GM21723 (cell line): ENCODE data around the gene BTBD18.

ENCODE experiments used
- ATAC-seq: cut with Tn5 transposase; IDR thresholded peaks from one replicate; pipeline ENCODE4 v1.9.1; 2021; ENCODE audit warnings: mild to moderate bottlenecking, moderate library complexity; ENCODE audit not compliant: unreplicated experiment

The BTBD18 gene

DNA sequence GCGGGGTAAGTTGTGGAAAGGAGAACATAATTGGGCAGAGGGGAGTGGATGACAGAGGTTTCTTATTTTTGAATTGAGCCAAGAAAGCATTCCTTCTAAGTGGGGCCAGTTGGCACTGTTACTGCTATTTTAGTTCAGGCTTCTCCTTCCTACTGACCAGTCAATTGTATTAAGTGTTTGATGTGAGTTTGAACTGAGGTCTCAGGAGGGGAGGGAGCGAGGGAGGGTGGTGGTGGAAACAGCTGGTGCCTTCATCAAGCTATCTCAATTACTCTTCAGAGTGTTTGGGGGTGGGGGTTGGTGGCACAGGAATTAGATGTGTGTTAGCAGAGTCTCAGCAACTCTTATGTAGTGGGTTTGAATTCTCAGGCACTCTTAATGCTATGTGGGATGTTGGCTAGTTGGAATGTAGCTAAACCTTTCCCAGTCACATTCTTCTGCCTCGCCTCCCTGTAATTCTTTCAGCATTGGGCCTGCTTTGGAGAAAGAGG, 24.5 kb upstream of the BTBD18 start:
- no peak for ATAC-seq

- no peak for ATAC-seq
Observed at GRCh38 chr11:57775491-57775890, 23.9 kb upstream of the BTBD18 start.

GRCh38 chr11:57773026-57773598, 21.5 kb upstream of the BTBD18 start:
- no peak for ATAC-seq

- no peak for ATAC-seq
Observed at GRCh38 chr11:57772562-57772961, 20.9 kb upstream of the BTBD18 start.

DNA sequence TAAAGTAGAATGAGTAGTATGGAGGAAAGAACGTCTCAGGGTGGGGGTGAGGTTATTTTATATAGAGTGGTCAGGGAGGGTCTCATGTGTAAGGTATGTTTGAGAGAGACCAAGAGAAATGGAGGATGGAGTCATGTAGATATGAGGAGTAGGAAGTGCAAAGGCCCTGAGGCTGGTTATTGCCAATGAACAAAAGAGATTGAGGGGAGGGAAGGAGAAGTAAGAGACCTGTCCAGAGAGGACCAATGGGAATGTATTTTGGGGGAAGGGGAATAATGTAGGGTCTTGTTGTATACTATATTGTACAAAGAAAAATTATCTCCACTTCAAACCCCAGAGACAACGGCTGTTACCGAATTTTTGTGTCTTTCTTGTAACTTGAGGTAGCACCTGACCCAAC, 19.7 kb upstream of the BTBD18 start:
- no peak for ATAC-seq

DNA sequence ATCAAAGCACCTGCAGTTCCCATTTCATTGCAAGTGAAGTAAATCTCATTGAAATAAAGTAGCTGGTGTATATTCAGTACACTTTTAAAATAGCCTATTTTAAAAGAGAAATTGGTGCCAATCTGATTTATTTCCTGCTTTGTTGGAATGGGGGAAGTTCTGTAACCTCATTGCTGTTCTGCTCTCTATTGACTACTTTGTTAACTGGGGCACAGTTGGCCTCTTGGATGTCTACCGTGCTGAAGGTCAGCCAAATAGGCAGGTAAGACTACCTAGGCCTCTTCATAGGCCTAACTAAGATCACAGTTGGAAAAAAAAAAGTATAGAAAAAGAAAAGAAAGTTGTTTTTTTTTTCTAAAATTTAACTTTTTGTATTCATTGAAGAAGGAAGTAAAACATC, 19.2 kb upstream of the BTBD18 start:
- no peak for ATAC-seq

DNA sequence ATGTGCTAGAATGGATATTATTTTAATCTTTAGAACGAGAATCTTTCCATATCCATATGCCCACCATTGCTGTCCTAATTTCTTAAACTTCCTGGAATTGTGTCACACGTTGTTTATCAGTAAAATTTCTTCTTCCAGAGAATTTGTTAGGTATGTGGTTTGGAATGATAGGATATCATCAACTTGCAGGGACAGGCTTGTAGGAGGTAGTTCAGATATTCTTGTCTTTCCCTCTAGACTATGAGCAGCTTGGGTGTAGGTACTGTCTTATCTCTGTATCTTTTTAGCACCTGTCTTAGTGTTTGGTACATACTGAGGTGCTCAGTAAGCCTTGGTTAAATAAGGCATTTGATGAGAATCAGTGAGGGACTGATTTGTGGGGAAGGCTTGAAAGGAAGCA, 13.4 kb upstream of the BTBD18 start:
- no peak for ATAC-seq

DNA sequence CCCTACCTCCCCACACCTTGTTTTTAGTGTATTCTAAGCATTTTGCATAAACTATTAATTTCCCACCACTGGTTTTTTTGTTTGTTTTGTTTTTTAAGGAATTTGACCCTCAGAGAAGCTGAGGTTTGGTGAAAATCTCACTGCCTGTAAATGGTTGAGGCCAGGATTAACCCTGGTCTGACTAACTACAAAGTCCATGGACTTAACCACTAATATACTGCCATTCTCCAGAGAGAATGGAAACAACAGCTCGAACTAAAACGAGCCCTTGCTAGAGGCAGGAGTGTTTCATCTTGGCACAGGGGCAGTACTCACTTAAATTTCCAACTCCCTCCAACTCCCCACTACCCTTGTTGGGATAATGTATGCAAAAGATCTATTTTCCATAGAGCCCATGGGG, 12.9 kb upstream of the BTBD18 start:
- ATAC-seq = no peak

DNA sequence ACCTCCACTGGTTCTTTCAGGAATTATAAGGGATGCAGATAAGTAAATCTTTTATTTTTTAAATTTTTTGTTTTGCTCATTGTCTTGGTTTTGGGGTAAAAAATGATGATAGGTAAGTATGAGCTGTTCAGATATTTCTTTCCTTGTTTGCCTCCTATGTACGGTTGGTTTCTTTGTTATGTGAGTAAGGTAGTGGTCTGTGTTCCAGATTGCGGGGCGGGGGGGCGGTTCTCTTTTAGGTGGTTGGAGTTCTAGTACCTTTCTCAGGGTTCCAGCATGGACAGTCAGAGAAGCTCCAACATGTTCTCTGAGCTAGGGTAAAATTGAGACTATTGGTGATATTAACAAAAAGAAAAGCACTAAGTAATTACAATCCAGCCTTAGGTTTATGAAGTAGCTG, 12.4 kb upstream of the BTBD18 start:
- ATAC-seq = no peak

DNA sequence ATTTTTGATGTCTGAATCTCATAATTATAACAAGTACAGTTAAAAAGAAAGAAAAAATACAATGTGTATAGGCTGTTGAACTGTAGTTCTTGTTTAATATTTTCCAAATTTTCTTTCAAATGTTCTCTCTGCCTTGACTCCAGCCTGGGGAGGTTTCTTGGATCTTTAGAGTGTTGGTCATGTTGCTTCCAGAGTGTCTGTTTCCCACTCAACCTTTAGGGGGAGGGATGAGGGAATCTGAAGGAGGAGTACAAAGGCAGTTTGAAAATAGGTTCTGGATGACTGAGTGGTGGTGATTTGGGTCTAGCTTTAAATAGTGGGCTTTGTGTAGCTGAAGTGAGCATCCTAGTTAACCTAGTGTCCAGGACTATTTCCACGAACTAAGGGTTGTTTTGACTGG, 11.9 kb upstream of the BTBD18 start:
- ATAC-seq = no peak

GRCh38 chr11:57762235-57762861, 10.7 kb upstream of the BTBD18 start:
- no peak for ATAC-seq

GRCh38 chr11:57761301-57762234, 9.9 kb upstream of the BTBD18 start, which contains the start of gene CTNND1:
Gene CTNND1, plus strand, starts transcription at chr11:57761802. Its CDS starts 29,677 bp downstream, at chr11:57791479.
- peak; percentile 94 for ATAC-seq

GRCh38 chr11:57758174-57758573, 6.6 kb upstream of the BTBD18 start:
- no peak for ATAC-seq

DNA sequence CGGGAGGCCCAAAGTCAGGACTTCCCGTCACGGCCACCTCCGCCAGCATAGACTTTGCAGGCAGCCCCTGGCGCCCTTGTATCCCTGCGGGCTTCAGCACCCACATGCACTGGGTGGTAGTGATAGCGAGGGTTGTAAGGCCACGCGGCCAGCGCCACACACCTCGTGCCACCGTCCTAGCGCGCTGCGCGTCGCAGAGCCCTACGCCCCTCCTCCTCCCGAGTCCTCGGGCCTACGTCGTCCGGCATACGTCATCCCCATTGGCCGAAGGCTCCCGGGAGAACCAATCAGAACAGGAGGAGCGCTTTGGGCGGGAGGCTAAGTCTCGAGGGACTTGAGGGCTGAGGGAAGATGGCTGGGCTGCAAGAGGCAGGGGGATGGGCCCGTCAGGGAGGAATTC, 1.3 kb upstream of the BTBD18 start:
- no peak for ATAC-seq

DNA sequence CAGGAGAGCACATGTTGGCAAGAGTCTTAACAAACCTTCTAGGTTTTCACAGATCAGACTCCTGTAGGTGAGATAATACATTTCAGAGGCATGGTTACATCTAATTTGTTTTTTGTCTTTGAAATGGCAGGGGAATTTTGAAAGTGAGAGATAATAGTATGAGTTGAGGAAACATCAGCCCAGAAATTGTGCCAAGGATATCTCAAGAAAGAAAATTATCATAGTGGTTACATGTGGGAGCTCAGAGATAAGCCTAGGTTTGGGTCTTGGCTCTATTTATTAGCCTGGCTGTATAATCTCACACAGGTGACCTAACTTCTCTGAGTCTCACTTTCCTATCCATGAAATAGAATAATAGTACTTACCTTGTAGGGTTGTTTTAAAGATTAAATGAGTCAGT, 443 bp downstream of the BTBD18 start:
- no peak for ATAC-seq

DNA sequence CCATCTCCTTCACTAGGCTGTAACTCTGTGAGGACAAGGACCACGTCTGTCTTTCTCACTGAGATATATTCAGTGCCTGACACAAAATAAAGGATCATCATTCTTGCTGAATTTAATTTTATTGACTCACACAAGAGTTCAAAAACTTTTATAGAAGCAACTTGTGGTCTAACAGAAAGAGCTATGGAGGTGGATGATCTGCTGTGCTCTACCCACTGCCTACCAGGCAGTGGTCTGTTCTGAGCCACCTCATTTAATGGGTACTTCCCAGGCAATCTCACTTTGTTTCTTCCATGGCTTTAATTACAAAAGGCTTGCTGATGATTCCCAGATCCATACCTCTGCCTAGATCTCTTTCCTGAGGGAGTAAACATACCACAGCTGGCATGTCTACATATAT, 4.7 kb downstream of the BTBD18 start:
- ATAC-seq = no peak

DNA sequence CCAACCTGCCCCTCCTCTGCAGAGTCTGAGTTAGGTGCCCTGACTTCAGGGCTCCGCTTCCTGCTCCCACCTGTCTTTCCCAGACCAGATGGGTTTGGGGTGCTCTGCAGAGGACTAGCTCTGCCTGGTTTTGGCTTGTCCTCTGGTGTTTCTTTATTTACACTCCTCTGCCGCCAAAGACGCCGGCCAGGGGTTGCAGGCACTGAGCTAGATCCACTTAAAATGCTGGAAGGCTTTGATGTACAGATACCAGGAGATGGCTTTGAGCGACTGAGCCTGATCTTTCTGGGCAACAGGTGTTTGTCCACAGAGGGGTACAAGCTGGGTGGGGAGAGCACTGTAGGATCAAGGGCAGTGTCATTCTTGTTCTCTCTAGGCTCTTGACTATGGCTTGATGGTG, 6.4 kb downstream of the BTBD18 start:
- ATAC-seq = no peak

DNA sequence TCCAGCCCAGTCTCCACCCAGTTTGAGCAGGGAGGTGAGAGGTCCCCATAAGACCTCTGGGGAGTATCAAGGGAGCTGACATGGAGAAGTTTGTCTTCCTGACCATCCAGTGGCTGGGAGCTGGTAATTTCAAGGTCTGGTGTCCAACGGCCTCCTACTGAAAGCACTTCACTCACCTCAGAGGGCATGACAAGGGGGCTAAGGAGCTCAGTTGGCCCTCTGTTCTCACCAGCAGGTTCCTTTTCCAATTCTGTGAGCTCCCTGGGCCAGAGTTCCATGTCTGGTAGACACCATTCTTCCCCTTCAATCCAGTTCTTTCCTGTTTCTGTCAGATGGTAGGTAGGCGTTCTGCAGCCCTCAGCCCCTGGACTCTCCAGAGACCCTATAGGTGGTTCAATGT, 7.3 kb downstream of the BTBD18 start:
- no peak for ATAC-seq

GRCh38 chr11:57742087-57742452, 9.5 kb downstream of the BTBD18 start:
- no peak for ATAC-seq

DNA sequence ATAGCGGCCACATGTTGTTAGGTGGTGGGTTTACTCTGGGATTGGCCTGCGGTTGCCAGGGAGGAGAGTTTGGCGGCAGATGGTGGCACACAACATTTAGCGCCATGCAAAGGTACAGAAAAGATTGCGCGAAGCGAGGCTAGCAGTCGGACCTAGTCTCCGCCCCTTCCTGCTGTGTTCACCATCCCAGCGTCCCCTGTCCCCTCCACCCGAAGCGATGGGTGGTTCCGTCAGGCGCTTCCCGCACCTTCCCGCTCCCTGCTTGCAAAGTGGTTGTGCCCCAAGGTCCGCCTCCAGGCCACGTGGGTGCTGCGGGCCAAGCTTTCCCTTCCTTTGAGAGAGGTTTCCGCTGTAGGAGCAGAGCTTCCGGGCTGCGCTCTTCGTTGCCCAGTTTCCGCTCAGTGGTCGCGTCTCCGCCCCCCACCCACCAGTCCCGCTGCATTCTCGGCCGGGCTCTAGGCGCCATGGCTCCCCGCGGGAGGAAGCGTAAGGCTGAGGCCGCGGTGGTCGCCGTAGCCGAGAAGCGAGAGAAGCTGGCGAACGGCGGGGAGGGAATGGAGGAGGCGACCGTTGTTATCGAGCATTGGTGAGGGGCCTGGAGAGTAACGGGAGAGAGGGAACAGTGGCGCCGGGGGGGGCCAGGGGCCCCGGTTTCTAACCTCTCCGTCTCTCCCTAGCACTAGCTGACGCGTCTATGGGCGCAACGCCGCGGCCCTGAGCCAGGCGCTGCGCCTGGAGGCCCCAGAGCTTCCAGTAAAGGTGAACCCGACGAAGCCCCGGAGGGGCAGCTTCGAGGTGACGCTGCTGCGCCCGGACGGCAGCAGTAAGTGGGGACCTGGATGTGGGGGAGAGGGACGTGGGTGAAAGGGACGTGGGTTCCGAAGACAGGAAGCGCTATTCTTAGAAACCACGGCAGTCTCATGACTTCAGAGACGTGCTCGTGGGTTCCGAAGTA, 10.2 kb downstream of the BTBD18 start, which contains the start of gene SELENOH:
Gene SELENOH (plus strand): TSS at position 360 of the 955 bp plus-strand sequence. CDS start 105 bp downstream, at position 465.
- ATAC-seq = peak; percentile 93
